Activated CD4-positive, alpha-beta T cell treated with anti-CD3 and anti-CD28 coated beads, Interleukin-2, Interleukin-4, amounts not matched to agents 100 ng/mL and 50 ng/mL, durations not matched to agents 16 hours and 8 hours (primary cell): ENCODE data around the gene INO80C.
"Not testable (repeated sequence)": the region's sequence is repeated elsewhere in the genome, so short reads cannot be mapped to it uniquely, and the experiment has no call there.

ENCODE experiments used
- DNase-seq: peaks from one replicate; pipeline ENCODE4 v3.0.0-alpha.2; 2020; ENCODE audit warnings: low spot score

Gene INO80C

GRCh38 chr18:35512761-35513160, 15.0 kb upstream of the INO80C start:
- no peak for DNase-seq

GRCh38 chr18:35511833-35512232, 14.1 kb upstream of the INO80C start:
- DNase-seq: no peak

GRCh38 chr18:35511428-35511827, 13.7 kb upstream of the INO80C start:
- no peak for DNase-seq

- DNase-seq: no peak
Observed at GRCh38 chr18:35510076-35510651, 12.4 kb upstream of the INO80C start.

DNA sequence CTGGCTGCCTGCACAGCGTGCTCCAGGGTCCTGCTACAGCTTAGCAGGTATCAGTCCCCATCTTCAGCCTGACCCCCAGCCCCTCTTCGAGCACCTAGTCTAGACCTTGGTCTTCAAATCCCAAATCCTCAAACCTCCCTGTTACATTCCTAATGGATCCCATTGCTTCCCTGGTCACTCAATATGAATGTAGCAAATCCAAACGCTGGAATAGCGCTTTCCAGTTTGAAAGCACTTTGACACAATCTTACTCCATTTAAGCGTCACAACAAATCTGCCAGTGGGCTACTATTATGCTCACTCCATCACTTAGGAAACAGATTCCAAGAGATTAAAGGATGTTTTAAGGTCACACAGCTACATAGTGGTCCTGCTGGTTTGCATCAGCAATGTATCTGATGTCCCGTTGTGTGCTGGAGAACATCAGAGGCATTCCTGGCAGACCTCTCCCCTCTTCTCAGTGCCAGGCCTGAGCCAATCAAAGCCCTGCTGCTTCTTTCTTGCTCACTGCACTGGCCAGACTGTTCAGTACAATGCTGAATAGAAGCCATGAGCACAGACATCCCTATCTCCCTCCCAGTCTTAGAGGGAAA, 11.1 kb upstream of the INO80C start:
- DNase-seq: no peak

GRCh38 chr18:35508030-35508429, 10.3 kb upstream of the INO80C start:
- no peak for DNase-seq

DNA sequence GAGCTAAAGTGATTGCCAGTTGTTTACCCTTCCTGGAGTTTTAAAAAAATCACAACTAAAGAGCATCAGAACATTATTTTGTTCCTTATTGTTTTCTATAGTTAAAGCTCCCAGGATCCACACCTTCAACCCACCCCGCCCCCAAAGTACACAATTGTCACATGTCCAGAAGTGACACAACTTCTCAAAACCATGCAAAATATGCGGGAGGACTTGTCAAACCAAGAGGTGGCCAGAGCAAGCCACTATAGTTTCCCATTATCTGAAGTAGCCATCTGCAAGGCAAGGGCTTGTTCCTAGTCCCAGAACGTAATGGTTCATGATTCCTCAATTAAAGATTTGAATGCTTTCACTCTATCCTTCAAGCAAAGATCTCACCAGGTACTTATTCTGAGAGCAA, 9.9 kb upstream of the INO80C start:
- DNase-seq: no peak

GRCh38 chr18:35507192-35507591, 9.4 kb upstream of the INO80C start:
- DNase-seq: no peak

DNA sequence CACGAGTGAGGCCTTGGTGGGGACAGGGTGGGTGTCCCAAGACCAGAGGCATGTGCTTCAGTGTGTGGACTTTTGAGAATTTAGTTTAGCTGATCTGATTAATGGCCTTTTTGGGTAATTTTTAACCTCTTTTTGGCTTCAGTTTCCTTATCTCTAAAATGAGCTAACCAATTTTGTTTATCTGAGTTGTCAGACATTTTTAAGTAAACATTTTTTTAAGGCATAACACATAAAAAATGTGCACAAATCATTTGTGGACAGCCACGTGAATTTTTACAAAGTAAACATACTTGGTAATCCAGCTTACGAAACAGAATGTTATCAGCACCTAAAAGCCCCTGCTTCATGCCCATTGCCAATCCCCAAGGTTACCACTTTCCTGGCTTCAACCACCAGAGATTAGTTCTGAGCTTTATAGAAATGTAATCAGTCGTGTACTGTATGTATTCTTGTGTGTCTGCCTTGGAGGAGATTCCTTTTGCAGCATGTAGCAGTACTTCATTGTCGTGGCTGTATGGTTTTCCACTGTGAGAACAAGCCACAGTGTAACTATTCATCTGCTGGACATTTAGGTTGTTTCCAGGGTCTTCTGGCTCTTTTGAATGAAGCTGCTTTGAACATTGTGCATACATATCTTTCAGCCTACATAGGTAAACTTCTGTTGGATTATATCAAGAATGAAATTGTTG, 8.4 kb upstream of the INO80C start:
- DNase-seq: no peak

DNA sequence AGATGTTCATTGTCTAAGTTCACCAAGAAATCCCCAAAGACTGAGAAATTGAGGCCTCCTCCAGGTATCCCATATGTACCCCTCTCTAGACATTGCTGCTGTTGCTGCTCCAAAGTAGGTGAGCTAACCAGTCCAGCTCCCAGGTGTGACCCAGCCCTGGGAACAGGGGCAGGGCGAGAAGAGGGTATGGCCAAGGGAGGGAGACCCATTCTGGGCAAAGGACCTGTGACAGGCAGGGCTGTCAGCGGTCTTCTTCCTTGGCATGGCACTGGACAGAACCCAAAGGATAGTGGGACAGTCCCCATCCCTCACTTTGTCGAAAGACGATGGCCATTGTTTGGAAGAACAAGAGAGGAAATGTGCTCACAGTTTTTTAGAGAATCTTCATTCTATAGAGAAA, 7.2 kb upstream of the INO80C start:
- no peak for DNase-seq

GRCh38 chr18:35502052-35502451, 4.3 kb upstream of the INO80C start:
- no peak for DNase-seq

DNA sequence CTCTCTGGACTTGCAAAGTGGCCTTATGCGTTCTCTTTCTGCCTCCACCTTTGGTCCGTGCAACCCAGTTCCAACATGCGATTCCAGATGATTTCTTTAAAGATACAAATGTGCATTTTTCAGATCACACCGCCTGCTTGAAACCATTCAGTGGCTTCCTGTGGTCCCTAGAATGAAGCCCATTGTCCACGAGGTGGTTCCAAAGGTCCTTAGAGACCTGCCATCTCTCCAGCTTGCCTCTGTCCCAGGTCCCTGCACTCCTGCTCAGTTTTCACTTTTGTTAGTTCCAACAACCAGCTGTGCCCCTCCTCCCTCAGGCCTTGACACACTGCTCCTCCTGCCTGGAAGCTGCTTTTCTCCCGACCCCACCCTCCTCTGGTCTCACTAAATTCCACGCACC, 3.6 kb upstream of the INO80C start:
- no peak for DNase-seq

GRCh38 chr18:35500113-35500512, 2.4 kb upstream of the INO80C start:
- no peak for DNase-seq

DNA sequence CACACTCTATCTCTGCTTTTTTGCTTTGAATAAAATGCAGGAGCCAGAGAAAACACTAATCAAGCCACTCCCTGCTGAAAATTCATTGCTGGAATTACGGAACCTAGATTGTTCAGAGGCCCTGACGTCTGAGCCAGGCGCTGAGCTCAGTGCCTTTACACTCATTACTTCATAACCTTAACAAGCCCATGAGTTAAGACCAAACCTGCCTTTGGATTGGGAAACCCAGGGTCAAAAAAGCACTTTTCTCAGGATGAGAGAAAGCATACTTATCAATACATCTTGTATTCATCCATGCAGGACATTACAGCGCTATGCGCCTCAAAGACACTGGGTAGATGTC, 762 bp downstream of the INO80C start:
- DNase-seq: no peak

DNA sequence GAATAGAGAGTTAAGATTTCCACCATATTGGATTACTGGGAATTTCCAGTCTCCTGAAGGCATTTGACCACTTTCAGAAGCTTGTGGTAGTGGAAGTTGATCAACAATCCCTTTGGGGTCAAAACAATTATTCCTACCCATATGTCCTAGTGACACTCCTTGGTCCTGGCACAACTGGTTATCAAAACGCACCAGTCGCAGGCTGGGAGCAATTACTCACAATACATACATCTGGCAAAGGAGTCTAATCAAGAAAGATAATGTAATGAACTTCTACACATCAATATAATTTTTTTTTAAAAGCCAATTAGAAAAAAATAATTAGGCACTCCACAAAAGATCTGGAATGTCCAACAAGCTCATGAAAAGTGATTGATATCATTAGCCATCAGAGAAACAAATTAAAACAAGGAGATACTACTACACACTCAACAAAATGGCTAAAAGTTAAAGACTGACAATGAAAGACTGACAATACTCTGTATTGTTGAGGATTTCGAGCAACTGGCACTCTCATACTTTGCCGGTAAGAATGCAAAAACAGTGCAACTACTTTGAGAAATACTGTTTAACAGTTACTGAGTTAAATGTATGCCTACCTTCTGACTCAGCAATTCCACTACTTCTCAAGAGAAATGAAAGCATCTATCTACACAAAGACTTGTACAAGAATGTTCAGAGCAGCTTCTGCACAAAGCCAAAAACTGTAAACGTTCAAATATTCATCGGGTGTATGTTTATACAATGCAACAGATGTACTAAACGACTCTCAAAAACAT, 2.0 kb downstream of the INO80C start:
- no peak for DNase-seq

DNA sequence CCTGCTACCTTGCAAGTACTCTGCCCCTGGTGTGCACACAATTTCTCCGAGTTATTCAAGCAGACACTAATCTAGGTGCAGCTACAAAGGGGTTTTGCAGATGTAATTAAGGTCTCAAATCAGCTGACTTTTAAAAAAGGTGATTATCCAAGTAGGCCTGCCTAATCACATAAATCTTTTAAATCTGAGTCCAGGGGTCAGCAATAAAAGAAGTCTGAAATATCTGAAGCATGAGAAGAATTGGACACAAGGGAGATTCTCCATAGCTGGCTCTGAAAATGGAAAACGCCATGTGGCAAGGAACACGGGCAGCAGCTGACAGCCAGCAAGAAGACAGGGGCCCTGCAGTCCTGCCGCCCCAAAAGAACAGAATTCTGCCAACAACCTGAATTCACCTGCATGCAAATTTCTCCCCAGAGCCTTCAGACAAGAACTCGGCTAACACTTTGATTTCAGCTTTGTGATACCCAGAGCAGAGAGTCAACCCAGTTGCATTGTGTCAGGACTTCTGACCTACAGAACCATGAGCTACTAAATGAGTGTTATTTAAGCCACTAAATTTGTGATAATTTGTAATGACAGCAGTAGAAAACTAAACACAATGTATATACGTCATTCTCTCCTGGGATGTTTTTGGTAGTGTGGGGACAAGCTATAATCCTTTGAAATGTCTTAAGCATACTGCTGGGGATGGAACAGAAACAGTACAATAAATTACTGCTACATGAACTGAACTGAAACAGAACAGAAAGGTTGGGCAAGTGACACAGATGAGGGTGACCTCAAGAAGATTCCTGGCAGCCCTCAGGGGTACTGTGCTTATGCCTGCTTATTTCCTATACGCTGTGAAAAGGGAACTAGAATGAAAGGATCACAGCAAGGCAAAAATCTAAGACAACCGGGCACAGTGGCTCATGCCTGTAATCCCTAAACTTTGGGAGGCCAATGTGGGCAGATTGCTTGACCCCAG, 3.2 kb downstream of the INO80C start:
- no peak for DNase-seq

- no peak for DNase-seq
Observed at GRCh38 chr18:35491700-35492077, 6.1 kb downstream of the INO80C start.

DNA sequence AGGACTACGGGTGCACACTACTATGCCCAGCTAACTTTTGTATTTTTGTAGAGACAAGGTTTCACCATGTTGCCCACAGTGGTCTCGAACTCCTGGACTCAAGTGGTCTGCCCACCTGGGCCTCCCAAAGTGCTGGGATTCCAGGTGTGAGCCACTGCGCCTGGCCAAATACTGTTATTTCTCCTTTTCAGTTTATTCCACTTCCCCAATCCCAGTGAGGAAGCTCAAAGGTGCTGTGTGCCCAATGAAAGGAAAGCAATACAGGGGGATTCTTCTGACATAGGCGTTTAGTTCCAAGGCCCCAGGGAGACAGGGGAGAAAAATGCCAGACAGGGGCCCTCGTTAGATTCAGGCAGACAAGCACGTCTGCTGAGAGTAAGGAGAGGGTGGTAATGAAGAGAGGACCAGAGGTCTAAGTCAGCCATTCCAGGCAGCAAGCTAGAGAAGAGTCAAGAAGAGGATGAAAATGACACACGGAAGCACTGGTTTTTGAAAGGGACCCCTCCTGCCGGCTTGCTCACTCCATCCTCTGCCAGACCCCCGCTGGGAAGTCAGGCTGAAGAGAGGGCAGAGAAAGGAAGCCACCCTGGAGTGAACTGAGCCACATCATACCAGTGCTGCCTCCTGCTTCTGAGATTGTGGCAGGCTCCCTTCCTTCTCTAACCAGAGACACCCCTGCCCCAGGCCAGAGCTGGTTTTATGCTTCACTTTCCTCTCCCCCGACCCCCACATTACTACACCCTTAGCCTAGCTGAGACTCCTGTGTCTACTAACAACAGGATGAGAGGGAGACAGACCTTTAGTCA, 6.7 kb downstream of the INO80C start:
- DNase-seq: no peak

GRCh38 chr18:35489913-35490490, 7.8 kb downstream of the INO80C start:
- no peak for DNase-seq

DNA sequence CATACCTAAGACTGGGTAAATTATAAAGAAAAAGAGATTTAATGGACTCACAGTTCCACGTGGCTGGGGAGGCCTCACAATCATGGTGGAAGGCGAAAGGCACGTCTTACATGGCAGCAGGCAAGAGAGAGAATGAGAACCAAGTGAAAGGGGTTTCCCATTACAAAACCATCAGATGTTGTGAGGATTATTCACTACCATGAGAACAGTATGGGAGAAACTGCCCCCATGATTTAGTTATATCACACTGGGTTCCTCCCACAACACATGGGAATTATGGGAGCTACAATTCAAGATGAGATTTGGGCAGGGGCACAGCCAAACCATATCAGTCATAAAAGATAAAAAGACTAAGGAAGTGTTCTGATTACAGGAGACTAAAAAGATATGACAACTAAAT, 8.5 kb downstream of the INO80C start:
- not testable (repeated sequence) for DNase-seq

DNA sequence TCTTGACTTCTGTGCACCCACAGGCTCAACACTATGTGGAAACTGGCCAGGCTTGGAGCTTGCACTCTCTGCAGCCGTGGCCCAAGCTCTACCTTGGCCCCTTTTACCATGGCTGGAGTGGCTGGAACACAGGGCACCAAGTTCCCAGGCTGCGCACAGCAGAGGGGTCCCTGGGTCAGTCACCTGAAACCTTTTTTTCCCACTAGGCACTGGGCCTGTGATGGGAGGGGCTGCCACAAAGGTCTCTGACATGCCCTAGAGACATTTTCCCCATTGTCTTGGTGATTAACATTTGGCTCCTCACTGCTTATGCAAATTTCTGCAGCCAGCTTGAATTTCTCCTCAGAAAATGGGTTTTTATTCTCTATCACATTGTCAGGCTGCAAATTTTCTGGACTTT, 9.4 kb downstream of the INO80C start:
- DNase-seq: not testable (repeated sequence)
